ENCODE results near the gene TNFAIP1.

GRCh38 chr17:28330671-28331070 is 4.9 kb upstream of the TNFAIP1 start:
- TF ChIP-seq CTCF (conservative IDR thresholded peaks at IDR 0.05 in 1 of 2, IDR thresholded peaks at IDR 0.05 in 1 of 2; ENCODE audit: low read depth in 1 of 2, low read length in 2 of 2) = no peak
- no peak for TF ChIP-seq EZH2 (IDR thresholded peaks at IDR 0.05; ENCODE audit: low read length, missing control alignments)

All from fibroblast of lung (primary cell).